GM23338 (cell line): ENCODE measurements around the gene TMEM245.

ENCODE experiments used
- EZH2phosphoT487 ChIP-seq: fragments of 200-600 bp; sonication (generic); IDR thresholded peaks from one replicate; pipeline ENCODE4 v1.8.1; 2018; ENCODE audit warnings: antibody characterized with exemption; ENCODE audit not compliant: unreplicated experiment
- TF ChIP-seq, protein P1 (sequence below): IDR thresholded peaks from one replicate; pipeline ENCODE4 v1.6.1; 2018; ENCODE audit warnings: antibody characterized with exemption; ENCODE audit not compliant: unreplicated experiment
- TF ChIP-seq, protein P2 (sequence below), 2 experiments: fragments of 200-600 bp in 1 of 2; sonication (generic) in 1 of 2; conservative IDR thresholded peaks; 2 replicates each; pipeline versions ENCODE4 v1.5.1 to v1.6.1; 2016 to 2017; ENCODE audit warnings: antibody characterized with exemption in 2 of 2, low read depth in 2 of 2, mild to moderate bottlenecking in 2 of 2, moderate library complexity in 1 of 2

GRCh38 chr9:108994695-108995094 lies 125.1 kb downstream of the TMEM245 start:
- TF ChIP-seq, protein P1, sequence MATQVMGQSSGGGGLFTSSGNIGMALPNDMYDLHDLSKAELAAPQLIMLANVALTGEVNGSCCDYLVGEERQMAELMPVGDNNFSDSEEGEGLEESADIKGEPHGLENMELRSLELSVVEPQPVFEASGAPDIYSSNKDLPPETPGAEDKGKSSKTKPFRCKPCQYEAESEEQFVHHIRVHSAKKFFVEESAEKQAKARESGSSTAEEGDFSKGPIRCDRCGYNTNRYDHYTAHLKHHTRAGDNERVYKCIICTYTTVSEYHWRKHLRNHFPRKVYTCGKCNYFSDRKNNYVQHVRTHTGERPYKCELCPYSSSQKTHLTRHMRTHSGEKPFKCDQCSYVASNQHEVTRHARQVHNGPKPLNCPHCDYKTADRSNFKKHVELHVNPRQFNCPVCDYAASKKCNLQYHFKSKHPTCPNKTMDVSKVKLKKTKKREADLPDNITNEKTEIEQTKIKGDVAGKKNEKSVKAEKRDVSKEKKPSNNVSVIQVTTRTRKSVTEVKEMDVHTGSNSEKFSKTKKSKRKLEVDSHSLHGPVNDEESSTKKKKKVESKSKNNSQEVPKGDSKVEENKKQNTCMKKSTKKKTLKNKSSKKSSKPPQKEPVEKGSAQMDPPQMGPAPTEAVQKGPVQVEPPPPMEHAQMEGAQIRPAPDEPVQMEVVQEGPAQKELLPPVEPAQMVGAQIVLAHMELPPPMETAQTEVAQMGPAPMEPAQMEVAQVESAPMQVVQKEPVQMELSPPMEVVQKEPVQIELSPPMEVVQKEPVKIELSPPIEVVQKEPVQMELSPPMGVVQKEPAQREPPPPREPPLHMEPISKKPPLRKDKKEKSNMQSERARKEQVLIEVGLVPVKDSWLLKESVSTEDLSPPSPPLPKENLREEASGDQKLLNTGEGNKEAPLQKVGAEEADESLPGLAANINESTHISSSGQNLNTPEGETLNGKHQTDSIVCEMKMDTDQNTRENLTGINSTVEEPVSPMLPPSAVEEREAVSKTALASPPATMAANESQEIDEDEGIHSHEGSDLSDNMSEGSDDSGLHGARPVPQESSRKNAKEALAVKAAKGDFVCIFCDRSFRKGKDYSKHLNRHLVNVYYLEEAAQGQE: no peak
- no peak for TF ChIP-seq EZH2phosphoT487
- TF ChIP-seq, protein P2, sequence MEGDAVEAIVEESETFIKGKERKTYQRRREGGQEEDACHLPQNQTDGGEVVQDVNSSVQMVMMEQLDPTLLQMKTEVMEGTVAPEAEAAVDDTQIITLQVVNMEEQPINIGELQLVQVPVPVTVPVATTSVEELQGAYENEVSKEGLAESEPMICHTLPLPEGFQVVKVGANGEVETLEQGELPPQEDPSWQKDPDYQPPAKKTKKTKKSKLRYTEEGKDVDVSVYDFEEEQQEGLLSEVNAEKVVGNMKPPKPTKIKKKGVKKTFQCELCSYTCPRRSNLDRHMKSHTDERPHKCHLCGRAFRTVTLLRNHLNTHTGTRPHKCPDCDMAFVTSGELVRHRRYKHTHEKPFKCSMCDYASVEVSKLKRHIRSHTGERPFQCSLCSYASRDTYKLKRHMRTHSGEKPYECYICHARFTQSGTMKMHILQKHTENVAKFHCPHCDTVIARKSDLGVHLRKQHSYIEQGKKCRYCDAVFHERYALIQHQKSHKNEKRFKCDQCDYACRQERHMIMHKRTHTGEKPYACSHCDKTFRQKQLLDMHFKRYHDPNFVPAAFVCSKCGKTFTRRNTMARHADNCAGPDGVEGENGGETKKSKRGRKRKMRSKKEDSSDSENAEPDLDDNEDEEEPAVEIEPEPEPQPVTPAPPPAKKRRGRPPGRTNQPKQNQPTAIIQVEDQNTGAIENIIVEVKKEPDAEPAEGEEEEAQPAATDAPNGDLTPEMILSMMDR (conservative IDR thresholded peaks at IDR 0.05; ENCODE audit: low read depth in 2 of 2): no peak
